ENCODE measurements around the gene SLPI.

DNA sequence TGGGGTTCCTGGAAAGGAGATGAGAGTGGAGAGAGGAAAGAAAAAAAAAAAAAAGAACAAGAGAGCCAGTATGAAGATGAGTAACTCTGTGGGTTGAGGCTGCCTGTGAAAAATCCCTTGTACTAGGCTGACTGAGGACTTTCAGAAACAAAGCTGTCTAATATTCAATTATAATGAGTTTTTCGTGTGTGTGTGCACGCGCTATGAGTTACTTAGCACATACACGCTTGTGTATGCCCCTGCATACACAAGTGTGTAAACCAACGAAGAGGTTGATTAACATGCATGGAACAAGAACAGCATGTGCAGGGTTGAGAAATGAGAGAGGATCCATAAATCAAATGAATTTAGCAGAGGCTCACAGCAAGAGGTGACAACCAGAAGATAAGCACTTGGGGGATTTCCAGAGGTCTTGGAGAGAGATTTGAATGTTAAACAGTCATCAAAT, 47.5 kb upstream of the SLPI start:
- TF ChIP-seq, protein P1, sequence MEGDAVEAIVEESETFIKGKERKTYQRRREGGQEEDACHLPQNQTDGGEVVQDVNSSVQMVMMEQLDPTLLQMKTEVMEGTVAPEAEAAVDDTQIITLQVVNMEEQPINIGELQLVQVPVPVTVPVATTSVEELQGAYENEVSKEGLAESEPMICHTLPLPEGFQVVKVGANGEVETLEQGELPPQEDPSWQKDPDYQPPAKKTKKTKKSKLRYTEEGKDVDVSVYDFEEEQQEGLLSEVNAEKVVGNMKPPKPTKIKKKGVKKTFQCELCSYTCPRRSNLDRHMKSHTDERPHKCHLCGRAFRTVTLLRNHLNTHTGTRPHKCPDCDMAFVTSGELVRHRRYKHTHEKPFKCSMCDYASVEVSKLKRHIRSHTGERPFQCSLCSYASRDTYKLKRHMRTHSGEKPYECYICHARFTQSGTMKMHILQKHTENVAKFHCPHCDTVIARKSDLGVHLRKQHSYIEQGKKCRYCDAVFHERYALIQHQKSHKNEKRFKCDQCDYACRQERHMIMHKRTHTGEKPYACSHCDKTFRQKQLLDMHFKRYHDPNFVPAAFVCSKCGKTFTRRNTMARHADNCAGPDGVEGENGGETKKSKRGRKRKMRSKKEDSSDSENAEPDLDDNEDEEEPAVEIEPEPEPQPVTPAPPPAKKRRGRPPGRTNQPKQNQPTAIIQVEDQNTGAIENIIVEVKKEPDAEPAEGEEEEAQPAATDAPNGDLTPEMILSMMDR (IDR thresholded peaks at IDR 0.05): no peak
- no peak for TF ChIP-seq POLR2AphosphoS5 (IDR thresholded peaks at IDR 0.05)
